NCI-H1105 treated with DMSO at 0.1 percent for 48 hours (cell line): ENCODE measurements around the gene EPB41L2.

Experiments
- DNase-seq: peaks from one replicate; lab custom pipeline; 2025; lab: John Stamatoyannopoulos, UW

The EPB41L2 gene

DNA sequence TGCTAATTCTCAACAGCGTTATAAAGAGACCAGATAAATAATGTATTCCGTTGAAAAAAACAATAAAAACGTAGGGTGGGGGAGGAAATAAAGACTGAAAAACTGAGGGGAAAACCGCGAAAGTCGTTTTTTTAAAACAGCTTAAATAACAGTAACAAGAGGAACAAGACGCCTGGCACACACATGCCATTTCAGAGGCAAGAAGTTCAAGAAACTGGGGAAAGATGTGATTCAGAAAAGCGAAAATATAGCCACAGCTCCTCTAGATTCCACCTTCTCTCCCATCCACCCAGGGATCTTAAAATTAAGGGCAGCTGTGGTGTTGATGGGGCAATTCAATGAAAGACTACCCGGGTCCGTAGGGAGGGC lies 1.3 kb downstream of the EPB41L2 start:
- no peak for DNase-seq

DNA sequence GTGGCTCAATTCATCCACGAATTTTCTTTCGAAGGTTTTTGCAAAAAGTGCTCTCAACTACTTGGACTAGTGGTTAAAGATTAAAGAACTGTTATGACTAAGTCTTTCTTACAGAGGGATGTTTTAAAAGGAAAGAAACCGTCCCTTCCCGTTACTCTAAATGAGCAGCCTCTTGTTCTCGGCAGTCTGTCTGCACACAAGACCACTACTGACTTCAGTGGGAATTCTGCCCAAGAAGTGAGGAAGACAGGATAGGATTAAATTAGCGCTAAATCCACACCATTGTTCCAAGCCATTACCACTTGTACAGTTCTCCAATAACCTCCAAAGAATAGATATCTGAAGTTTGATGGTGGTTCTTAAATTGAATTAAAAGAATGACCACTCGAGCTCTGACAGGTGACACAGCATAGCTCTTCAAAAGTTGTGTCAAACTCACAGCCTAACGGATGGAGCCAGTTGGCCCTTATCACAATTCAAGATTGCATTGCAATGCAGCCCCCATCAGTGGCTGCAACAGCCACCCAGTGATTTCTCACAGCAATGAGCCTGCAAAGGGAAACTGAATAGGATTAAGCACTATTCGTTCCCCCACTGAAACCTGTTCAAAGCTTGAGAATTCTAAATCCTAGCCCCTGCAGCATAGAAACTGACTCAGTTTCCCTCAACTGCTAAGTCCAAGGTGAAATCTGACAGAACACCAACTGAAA lies 1.8 kb downstream of the EPB41L2 start:
- no peak for DNase-seq

DNA sequence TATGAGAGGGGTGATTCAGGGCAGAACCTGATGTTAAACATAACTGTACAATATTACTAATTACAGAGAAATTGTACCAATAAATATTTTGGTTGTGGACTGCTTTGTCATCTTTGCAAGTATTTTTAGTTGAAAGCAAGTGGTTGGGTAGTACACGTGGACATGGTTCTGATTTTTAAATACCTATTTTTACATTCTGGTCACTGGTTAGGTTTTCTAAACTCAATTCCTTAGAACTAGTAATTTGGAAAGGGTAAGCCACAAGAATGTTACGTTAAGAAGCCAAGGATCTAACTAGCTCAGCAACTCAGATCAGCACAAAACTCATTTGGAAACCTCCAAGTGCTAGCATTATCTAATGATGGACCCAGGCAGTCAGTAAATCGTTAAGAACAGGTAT lies 2.7 kb downstream of the EPB41L2 start:
- no peak for DNase-seq

DNA sequence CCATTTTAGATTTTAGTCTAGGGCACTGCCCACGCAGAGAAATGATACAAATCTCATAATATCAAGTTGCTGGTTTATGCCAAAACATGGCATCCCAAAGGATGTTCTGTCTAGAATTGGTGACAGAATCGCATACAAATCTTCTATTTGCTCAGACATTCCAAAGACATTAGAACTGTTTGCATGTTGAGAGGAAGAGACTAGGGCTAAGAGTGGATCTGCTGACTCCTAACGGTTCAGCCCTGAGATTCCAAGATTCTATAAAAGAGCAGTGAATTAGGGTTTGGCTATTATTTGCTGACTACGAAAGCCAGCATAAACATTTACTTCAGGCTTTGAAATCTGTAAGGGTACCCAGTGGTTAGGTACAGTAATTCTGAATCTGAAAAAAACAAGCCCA lies 3.6 kb downstream of the EPB41L2 start:
- no peak for DNase-seq

DNA sequence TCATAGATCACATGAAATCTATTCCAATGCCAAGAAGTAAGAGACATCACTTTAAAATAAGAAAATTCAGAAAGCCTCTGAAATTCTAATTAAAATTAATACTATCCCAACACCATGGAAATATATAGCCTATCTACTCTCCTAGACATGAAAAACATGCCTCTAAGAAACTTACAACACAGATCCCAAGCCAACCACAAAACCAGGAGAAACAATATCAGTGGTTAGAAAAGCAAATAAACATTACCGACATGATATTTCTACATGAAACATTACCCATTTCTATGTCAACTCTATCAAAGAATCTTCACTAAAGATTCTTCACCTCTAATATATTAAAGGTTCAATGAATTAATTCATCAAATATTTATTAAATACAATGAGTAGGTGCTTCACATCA lies 4.8 kb downstream of the EPB41L2 start:
- DNase-seq, result no peak

DNA sequence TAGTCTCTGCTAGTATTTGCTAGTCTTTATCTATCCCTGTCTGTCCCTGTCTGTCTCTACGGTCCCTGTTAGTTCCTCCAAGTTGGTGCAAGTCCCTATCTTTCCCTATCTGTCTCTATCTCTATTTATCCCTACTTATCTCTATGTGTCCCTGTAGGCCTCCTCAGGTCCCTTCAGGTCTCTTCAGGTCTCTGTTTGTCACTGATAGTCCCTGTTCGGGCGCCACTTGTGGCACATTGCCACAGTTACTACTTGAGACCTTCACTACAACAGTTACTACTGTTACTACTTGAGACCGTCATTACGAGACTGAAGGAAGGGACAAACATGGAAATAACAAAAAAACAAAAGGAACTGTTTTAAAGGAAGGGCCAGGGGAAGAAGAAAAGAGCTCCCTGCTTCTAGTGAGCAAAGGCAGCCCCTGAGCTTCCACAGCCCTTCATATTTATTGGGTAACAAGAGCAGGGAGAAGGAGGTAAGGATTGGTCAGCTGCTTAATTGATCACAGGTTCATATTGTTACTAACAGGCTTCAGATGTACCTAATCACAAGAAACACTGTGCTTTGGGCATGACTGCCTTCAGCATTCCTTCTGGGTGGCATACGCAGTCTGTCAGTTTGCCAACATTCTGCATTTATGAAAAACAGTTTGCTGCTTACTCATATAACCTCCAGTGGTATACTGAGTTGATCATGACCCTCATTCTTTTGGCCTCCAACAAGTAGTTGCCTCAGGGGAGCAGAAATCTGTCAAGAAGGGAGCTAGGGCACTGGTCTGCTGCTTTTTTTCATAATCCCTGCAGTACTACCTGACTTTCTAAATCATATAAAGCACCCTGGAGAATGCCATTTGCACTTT lies 8.4 kb downstream of the EPB41L2 start:
- DNase-seq, result no peak

DNA sequence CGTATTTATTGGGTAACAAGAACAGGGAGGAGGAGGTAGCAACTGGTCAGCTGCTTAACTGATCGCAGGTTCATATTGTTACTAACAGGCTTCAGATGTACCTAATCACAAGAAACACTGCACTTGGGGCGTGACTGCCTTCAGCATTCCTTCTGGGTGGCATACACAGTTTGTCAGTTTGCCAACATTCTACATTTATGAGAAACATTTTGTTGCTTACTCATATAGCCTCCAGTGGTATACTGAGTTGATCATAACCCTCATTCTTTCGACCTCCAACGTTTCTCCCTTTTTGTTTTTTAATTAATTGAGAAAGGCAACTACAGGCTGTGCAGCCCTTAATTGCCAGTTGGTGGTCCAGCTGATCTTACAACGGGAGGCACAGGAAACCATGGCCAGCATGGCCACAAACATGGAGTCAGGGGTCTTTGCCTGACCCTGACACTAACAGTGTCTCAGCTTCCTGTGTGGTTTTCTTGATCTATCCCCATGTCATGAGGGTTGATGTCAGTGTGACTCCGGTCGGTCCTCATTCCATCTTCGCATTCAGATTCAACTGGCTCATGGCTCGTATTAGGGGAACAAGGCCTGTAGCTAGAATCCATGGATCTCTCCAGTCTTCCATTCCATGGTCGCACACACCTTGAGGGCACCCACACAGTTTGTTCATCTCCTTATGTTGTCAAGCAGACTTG lies 9.4 kb downstream of the EPB41L2 start:
- DNase-seq, result no peak

DNA sequence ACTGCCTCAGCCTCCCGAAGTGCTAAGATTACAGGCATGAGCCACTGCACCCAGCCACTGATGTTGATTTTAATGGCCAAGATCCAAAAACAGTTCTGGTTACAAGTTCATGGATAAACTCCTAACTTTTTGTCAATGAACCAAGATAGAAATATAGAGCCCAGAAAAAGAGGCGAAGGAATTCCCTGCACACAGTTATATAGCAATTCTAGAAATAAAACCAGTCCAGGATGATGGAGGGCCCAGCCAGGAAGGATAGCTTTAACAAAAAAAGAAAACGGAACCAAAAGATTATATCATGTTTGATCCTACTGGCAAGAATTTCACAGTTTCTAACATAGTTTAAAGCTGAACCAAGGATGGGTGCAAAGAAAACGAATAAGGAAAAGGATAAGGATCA lies 10.9 kb downstream of the EPB41L2 start:
- DNase-seq, result no peak

DNA sequence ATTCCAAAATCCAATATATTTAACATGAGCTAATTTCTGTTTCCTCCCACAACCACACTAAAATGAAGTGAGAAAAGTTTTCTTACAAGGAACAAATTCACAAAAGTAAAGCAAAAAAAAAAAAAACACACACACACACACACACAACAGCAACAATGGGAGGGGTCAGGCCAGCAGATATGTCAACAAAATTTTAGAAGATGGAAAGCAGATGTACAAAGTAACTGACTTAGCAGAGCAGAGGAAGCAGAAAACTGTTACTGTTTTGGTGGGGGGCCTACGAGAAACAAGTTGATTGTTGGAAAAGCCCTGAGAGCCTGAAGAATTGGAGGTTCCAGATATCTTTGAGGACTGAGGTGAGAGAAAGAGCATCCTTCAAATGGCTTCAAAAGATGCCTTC lies 11.7 kb downstream of the EPB41L2 start:
- DNase-seq, result no peak

DNA sequence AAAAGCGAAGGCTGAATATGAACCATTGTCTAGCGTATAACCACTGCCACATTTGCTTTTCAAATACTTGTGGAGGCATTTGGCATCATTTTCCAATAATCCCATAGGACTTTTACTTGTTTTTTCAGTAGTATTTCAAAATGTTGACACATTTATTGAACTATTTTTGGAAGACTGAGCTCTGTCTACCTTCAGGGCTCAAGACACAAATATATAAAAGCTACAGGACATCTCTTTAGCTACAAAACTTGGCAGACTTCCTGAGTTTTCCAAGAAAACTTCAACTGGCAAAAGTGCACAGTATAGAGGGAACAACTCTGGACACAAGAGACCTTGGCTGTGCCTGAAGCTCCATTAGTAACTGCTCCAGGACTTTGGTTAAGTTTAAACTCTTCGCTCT lies 13.4 kb downstream of the EPB41L2 start:
- no peak for DNase-seq

DNA sequence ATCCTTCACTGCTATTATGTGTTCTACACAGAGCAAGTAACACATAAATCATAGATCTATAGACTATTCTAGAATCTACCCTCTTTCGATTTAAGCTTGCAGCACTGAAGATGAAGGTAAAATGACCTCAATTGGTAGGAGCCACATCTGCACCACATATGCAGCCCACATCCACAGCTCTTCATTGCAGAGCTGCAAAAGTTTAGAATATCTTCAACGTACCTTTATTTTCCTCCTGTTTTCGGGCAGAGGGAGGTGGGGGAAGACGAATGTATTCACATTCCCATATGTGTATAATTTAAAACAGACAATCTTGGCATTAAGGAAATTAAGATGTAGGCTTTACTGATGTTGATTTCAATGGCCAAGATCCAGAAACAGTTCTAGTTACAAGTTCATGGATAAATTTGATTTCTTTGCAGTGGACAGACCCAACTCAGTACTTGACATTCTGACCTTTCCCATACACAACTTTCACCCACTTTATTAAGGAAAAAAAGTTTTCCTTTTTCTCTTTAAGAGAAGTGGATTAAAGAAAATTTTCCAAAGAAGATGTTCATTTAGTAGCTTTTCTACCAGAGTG lies 14.0 kb downstream of the EPB41L2 start:
- no peak for DNase-seq

DNA sequence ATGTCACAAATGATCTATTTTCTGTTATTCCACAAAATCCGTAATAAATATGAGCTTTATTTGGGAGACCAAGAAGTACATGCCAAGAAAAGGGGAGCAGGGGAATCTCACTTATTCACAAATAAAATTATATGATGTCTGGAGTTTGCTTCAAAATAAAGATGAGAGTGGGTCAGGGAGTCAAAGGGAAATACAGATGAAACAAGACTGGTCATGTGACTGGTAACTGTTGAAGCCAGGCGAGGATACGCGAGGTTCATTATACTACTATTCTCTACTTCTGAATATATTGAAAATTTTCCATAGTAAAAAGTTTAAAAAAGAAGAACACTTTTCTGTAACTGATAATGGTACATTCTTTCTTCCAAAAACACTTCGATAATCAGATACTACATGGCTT lies 14.6 kb downstream of the EPB41L2 start:
- DNase-seq, result no peak

DNA sequence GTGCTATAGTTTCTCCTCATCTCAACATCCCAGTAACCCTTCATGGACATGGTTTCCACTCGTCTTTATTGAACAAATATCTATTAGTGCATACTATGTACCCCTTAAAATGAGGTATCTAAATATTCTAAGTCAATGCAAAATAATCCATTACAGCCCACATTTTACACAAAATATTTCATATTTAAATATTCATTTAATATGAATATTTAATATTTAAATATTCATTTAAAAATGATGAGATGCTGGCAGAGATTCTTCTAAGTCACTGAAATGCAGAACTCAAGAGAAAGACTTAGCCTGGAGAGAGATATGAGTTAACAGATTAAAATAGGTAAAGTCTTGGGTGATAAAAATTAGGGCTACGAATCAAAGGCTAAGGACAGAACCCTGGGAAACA lies 17.9 kb downstream of the EPB41L2 start:
- DNase-seq, result no peak

DNA sequence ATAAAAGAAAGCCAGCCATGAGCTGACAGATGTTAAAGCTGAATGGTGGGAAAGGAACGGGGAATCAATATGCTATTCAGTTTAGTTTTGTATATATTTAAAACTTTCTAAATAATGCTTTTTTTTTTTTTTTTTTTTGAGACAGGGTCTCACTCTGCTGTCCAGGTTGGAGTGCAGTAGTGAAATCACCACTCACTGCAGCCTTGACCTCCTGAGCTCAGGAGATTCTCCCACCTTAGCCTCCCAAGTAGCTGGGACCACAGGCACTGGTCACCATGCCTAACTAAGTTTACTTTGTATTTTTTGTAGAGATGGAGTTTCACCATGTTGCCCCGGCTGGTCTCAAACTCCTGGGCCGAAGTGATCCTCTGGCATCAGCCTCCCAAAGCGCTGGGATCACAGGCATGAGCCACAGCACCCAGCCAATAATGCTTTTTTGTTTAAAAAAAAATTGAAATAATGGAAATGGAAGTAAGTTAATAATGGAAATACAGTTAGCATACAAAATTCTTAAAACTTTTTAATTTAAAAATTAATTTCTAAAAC lies 19.1 kb downstream of the EPB41L2 start:
- DNase-seq, result no peak

DNA sequence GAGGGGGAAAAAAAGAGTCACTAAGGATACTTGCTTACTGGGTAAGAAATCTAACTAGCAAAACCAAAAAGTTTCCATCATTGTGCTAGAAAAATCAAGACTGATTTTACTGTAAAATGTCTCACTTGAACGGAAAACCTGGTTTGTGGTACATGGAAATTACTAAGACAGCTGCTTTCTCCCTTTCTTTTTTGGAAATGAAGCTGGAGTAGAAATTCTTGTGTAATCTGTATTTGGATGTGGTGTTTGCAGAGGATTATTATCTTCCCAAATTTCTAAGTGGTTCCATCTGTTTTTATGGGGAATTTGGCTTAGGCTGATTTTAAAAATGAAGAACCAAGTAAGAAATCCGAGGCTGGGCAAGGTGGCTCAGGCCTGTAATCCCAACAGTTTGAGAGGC lies 20.4 kb downstream of the EPB41L2 start:
- DNase-seq, result no peak

DNA sequence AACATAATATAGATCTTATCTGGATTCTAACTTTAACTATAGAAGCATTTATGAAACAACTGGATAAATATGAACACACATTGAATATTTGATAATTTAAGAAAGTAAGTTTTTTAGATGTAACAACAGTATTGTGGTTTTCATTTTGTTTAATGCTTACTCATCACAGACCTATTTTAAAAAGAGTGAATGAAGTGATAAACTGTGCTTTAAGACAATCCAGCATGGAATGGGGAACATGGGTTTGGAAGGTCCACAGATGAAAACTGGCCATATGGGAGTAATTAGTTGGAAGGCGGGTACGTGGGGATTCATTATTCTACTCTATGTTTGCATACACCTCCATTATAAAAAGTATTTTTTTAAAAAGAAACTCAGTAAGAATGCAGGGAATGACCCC lies 21.2 kb downstream of the EPB41L2 start:
- no peak for DNase-seq

DNA sequence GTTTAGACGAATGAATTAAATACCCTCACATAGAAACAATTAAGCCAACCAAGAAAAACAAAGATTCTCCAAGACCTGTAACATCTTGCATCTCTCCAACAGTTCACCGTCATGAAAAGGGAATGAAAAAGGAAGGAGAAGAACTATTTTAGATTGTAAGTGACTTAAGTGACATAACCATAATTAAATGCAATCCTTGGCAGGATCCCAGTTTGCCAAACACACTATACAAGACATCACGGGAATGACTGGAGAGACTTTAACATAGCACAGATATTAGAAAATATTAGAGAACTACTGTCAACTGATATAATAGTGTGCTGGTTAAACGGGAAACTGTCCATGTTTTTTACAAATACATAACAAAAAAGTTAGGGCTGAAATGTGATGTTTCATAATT lies 22.2 kb downstream of the EPB41L2 start:
- DNase-seq, result no peak

DNA sequence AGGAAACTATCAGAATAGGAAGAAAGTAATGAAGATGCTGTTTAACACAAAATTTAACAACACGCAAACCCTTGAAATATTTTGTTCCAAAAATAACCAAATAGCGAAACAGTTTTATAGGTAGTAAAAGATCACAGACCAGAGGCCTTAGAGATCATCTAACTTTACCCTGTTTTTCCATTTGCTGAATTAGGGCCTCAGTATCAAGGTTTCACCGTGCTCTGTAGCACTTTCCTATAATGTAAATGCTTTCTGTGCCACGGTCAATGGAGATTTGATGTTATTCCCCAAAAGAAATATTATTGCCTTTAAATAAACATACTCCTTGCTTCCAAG lies 23.7 kb downstream of the EPB41L2 start:
- no peak for DNase-seq

DNA sequence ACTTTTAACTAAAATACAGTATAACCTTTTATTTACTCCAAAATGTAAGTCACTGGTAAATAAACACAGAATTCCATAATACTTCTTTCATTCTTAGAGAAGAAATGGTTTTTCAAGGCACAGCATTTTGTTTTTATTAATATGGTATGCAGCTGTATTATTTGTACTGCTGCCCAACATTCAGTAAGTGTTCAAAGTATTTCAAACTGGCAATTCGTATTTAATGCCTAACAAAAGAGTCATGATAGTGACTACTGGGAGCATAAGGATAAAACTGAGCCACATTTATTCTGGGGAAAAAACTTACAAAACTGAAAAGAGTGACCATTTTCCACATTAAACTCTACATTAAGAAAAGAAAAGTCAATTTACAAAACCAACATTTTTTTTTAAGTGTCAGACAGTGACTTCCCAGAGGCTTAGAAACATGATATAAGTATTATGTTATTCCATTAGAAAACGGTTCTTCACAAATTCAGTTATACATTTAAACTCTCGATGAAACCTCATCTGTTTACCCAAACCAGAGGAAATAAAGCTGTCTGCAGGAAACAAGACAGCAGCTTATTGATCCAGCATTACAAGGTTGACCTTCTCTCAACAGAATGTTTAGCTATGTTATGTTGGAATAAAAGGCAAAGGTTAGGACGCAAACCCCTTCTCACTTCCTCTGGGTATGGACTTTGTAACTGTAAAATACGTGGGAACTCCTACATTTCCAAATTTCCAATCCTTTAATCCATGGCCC lies 24.3 kb downstream of the EPB41L2 start:
- DNase-seq, result no peak

DNA sequence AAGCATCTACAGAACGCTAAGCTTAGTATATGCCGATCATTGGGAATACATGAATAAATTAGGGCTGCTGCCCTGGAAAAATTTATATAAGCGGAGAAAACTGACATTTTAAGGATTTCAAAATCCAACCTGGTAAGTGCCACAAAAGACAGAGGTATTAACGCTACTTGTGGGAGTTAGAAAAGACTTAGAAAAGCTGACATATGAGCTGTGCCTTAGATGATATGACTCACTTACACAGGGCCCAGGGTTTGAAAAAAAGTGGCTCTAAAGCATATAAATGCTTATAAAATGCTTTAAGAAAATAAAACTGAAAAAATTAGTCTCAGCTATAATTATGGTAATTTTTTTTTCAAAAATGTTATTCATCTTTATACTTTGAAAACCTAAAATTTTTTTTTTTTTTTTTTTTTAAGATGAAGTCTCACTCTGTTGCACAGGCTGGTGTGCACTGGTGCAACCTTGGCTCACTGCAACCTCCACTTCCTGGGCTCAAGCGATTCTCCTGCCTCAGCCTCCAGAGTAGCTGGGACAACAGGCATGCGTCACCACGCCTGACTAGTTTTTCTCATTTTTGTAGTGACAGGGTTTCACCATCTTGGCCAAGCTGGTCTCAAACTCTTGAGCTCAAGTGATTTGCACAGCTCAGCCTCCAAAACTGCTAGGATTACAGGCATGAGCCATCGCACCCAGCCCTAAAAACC lies 25.7 kb downstream of the EPB41L2 start:
- no peak for DNase-seq

DNA sequence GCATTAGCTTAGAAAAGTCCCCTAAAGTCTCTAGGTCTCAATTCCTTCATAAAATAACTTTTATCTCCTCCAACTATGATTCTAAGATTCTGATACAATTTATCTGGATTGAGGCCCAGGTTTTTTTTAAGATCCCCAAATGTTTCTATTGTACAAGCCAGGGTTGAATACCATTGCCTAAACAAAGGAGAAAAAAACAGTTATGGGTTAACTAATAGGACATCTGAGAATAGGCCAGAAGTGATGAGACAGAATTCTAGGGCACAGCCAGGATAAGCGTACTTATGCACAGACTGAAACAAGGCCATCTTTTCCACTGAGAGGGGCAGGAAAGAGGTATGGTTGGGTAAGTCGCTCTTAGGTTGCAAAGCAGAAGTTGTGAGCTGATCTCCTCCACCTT lies 26.4 kb downstream of the EPB41L2 start:
- no peak for DNase-seq
